Renal cortex interstitium (tissue), 11 donors: Measurements from ENCODE around the gene REXO1. TPM values are rescaled to one million over a fixed set of nuclear protein-coding genes. Genes with fewer than 3 reads are reported as not detected.

ENCODE experiments used
- DNase-seq, 11 donors: peaks; one replicate each; pipeline ENCODE4 v3.0.0-alpha.2; 2013; ENCODE audit warnings: low read depth in 9 of 11, low spot score in 4 of 11; ENCODE audit errors: extremely low read depth in 1 of 11
- polyA plus RNA-seq, 3 donors: library from polyadenylated mRNA; unstranded; fragments of 120-200 nt; gene quantifications; one replicate each; pipeline ENCODE4 v1.2.1, GENCODE V29; 2013; ENCODE audit not compliant: insufficient read length in 3 of 3

The REXO1 gene
- polyA plus RNA-seq, 3 donors, result 23.3 to 32.7 (median 32.6) TPM

- no peak for DNase-seq
These were observed 6.9 kb downstream of the REXO1 start for GRCh38 chr19:1841209-1841924.

GRCh38 chr19:1840541-1841115, 7.7 kb downstream of the REXO1 start:
- DNase-seq, result no peak

GRCh38 chr19:1839658-1840540, 8.4 kb downstream of the REXO1 start:
- no peak for DNase-seq

GRCh38 chr19:1837625-1838105, 10.6 kb downstream of the REXO1 start:
- DNase-seq, result no peak

GRCh38 chr19:1837222-1837565, 11.1 kb downstream of the REXO1 start:
- DNase-seq, result no peak

GRCh38 chr19:1836458-1837221, 11.6 kb downstream of the REXO1 start:
- DNase-seq, result no peak

GRCh38 chr19:1833540-1833939, 14.7 kb downstream of the REXO1 start:
- DNase-seq, result no peak

- DNase-seq, result no peak
These were observed 16.1 kb downstream of the REXO1 start for GRCh38 chr19:1832046-1832663.

GRCh38 chr19:1830978-1831377, 17.3 kb downstream of the REXO1 start:
- DNase-seq, result no peak

GRCh38 chr19:1830568-1830967, 17.7 kb downstream of the REXO1 start:
- DNase-seq, result no peak

GRCh38 chr19:1829958-1830357, 18.3 kb downstream of the REXO1 start:
- no peak for DNase-seq

- DNase-seq, result no peak
These were observed 19.7 kb downstream of the REXO1 start for GRCh38 chr19:1828279-1829238.

GRCh38 chr19:1827566-1828278, 20.6 kb downstream of the REXO1 start:
- DNase-seq, result no peak

GRCh38 chr19:1826557-1827521, 21.4 kb downstream of the REXO1 start:
- peak in 7 of 11 donors; percentile 31 to 75 (median 52) for DNase-seq

GRCh38 chr19:1825909-1826556, 22.2 kb downstream of the REXO1 start:
- DNase-seq, result peak; percentile 60 to 82 (median 73)

- no peak for DNase-seq
These were observed 24.0 kb downstream of the REXO1 start for GRCh38 chr19:1824252-1824622.
